LNCaP clone FGC (cell line): ENCODE data around the gene ELOVL5.
A peak's percentile ranks its signal among the peaks of the same experiment; 100 is the strongest.

Experiments used
- DNase-seq: peaks from one replicate; pipeline ENCODE4 v3.0.0-alpha.2; 2011; ENCODE audit warnings: low read depth
- H3K4me3 ChIP-seq: 2 replicates; pipeline ENCODE4 v1.5.1; 2011; ENCODE audit warnings: mild to moderate bottlenecking, low read depth, low read length, control low read depth
- TF ChIP-seq, protein P1 (sequence below): IDR thresholded peaks from 2 replicates; pipeline ENCODE4 v1.5.1; 2012; ENCODE audit warnings: mild to moderate bottlenecking; ENCODE audit not compliant: control insufficient read depth, insufficient read depth; ENCODE audit errors: extremely low read depth

The ELOVL5 gene

GRCh38 chr6:53315086-53315724 lies 33.5 kb downstream of the ELOVL5 start:
- no peak overlapping the region for H3K4me3 ChIP-seq
- TF ChIP-seq, protein P1, sequence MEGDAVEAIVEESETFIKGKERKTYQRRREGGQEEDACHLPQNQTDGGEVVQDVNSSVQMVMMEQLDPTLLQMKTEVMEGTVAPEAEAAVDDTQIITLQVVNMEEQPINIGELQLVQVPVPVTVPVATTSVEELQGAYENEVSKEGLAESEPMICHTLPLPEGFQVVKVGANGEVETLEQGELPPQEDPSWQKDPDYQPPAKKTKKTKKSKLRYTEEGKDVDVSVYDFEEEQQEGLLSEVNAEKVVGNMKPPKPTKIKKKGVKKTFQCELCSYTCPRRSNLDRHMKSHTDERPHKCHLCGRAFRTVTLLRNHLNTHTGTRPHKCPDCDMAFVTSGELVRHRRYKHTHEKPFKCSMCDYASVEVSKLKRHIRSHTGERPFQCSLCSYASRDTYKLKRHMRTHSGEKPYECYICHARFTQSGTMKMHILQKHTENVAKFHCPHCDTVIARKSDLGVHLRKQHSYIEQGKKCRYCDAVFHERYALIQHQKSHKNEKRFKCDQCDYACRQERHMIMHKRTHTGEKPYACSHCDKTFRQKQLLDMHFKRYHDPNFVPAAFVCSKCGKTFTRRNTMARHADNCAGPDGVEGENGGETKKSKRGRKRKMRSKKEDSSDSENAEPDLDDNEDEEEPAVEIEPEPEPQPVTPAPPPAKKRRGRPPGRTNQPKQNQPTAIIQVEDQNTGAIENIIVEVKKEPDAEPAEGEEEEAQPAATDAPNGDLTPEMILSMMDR = no peak
- DNase-seq = no peak

GRCh38 chr6:53313784-53314400 lies 34.9 kb downstream of the ELOVL5 start:
- TF ChIP-seq, protein P1 = no peak
- peak; percentile 49 for DNase-seq
- no peak overlapping the region for H3K4me3 ChIP-seq

GRCh38 chr6:53312355-53312754 lies 36.4 kb downstream of the ELOVL5 start:
- TF ChIP-seq, protein P1 = no peak
- DNase-seq = no peak

GRCh38 chr6:53311586-53311935 lies 37.2 kb downstream of the ELOVL5 start:
- no peak for DNase-seq
- TF ChIP-seq, protein P1 = no peak
- no peak overlapping the region for H3K4me3 ChIP-seq

More at GRCh38 chr6:53312355-53312754, 36.4 kb downstream of the ELOVL5 start:
- no peak overlapping the region for H3K4me3 ChIP-seq

GRCh38 chr6:53310771-53311585 lies 37.8 kb downstream of the ELOVL5 start:
- TF ChIP-seq, protein P1 = no peak
- H3K4me3 ChIP-seq = no peak overlapping the region
- no peak for DNase-seq

DNA sequence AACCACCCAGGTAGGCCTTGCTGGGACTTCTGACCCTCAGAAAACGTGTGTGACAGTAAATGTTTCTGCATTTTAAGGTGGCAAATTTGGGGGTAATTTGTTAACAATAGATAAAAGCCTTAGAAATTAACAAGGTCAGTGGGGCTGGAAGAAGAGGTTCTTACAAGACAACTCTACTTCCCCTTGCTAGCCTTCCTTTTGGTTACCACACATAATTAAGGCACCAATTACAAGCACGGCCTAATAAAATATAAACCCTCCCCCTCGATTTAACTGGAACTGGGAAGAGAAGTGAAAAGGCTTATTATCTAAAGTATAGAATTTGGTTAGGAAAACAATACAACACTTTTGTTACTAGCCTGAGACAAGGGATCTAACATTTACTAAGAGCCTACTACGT lies 38.8 kb downstream of the ELOVL5 start:
- DNase-seq = no peak
- TF ChIP-seq, protein P1 = no peak
- no peak overlapping the region for H3K4me3 ChIP-seq
